Suprapubic skin (tissue), 4 donors: Measurements from ENCODE around the gene RAB11A. TPM values are rescaled to one million over a fixed set of nuclear protein-coding genes. Genes with fewer than 3 reads are reported as not detected.

Source experiments
- DNase-seq, 2 donors: peaks; one replicate each; pipeline ENCODE4 v3.0.0-alpha.2; 2019; ENCODE audit warnings: low spot score in 2 of 2
- H3K27ac ChIP-seq: fragments of 200-600 bp; sonication (generic); one replicate; pipeline ENCODE4 v1.5.1; 2019
- H3K27me3 ChIP-seq: fragments of 200-600 bp; sonication (generic); one replicate; pipeline ENCODE4 v1.5.1; 2019
- H3K36me3 ChIP-seq: fragments of 200-600 bp; sonication (generic); one replicate; pipeline ENCODE4 v1.5.1; 2019
- H3K4me1 ChIP-seq: fragments of 200-600 bp; sonication (generic); one replicate; pipeline ENCODE4 v1.5.1; 2019
- H3K4me3 ChIP-seq: fragments of 200-600 bp; sonication (generic); one replicate; pipeline ENCODE4 v1.5.1; 2019; ENCODE audit warnings: mild to moderate bottlenecking
- H3K9me3 ChIP-seq: fragments of 200-600 bp; sonication (generic); one replicate; pipeline ENCODE4 v1.5.1; 2019
- EP300 ChIP-seq: sonication (generic); formaldehyde crosslinking; IDR thresholded peaks from one replicate; pipeline ENCODE4 v1.6.1; 2017; ENCODE audit warnings: antibody characterized with exemption
- POLR2A ChIP-seq, 2 donors: fragments of 450-650 bp; IDR thresholded peaks; one replicate each; pipeline ENCODE4 v1.6.1; 2017; ENCODE audit warnings: antibody characterized with exemption in 2 of 2, mild to moderate bottlenecking in 2 of 2, moderate library complexity in 2 of 2
- POLR2AphosphoS5 ChIP-seq, 3 donors: sonication (generic); formaldehyde crosslinking; IDR thresholded peaks; one replicate each; pipeline ENCODE4 v1.6.1; 2017; ENCODE audit warnings: antibody characterized with exemption in 3 of 3
- WGBS: methylation state at CpG from one replicate; pipeline ENCODE4 v1.1.5; 2018; 5-methylcytosine and 5-hydroxymethylcytosine counted together
- total RNA-seq, 4 donors: library from RNA; depleted of rRNA; stranded (reverse); fragments of >200 nt; gene quantifications; one replicate each; pipeline ENCODE4 v1.1.0, GENCODE V29; 2016
- TF ChIP-seq, protein P1 (sequence below), 2 donors: fragments of 200-600 bp in 1 of 2; fragments of 450-650 bp in 1 of 2; sonication (generic) in 1 of 2; IDR thresholded peaks; one replicate each; pipeline ENCODE4 v1.5.1; 2016 to 2019; ENCODE audit warnings: antibody characterized with exemption in 2 of 2, mild to moderate bottlenecking in 1 of 2, moderate library complexity in 1 of 2

Gene RAB11A
- total RNA-seq, 4 donors from 2014 or later, result 150 to 650 (median 425) TPM

DNA sequence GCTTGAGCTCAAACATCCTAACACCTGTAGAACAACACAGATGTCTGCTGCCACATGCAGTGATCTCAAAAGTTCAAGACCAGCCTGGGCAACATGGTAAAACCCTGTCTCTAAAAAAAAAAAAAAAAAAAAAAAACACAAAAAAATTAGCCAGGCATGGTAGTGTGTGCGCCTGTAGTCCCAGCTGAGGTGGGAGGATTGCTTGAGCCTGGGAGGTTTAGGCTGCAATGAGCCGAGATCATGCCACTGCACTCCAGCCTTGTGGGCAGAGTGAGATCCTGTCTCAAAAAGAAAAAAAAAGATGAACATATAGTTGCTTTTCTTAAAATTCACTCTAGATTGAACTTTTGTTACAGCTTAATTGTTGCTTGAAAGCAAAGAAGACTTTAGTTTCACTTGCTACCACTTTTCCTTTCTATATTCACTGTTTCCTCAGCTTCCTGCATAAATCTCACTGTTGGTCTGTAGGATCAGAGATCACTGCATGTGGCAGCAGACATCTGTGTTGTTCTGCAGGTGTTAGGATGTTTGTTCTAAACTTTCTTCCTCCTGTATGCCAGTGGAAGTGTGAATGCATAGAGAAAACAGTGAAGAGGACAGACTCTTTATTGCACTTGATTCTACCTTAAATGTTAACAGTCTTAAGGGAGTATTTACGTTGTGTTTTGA is 12.6 kb downstream of the RAB11A start:
- H3K27me3 ChIP-seq, result no peaks in the 10 kb centered on the region
- no peak for DNase-seq
- H3K4me3 ChIP-seq, result no peak overlapping the region
- H3K4me1 ChIP-seq, result peaks cover 7% of the 10 kb centered on the region
- peaks cover 81% of the 10 kb centered on the region for H3K36me3 ChIP-seq
- TF ChIP-seq, protein P1, sequence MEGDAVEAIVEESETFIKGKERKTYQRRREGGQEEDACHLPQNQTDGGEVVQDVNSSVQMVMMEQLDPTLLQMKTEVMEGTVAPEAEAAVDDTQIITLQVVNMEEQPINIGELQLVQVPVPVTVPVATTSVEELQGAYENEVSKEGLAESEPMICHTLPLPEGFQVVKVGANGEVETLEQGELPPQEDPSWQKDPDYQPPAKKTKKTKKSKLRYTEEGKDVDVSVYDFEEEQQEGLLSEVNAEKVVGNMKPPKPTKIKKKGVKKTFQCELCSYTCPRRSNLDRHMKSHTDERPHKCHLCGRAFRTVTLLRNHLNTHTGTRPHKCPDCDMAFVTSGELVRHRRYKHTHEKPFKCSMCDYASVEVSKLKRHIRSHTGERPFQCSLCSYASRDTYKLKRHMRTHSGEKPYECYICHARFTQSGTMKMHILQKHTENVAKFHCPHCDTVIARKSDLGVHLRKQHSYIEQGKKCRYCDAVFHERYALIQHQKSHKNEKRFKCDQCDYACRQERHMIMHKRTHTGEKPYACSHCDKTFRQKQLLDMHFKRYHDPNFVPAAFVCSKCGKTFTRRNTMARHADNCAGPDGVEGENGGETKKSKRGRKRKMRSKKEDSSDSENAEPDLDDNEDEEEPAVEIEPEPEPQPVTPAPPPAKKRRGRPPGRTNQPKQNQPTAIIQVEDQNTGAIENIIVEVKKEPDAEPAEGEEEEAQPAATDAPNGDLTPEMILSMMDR (IDR thresholded peaks at IDR 0.05), result no peak
- TF ChIP-seq EP300 (no peak), POLR2AphosphoS5 (IDR thresholded peaks at IDR 0.05) (no peak)
- no peaks in the 10 kb centered on the region for H3K9me3 ChIP-seq
- H3K27ac ChIP-seq, result no peak overlapping the region
- 83% methylated on average over 3 of the region's 3 CpGs for WGBS

DNA sequence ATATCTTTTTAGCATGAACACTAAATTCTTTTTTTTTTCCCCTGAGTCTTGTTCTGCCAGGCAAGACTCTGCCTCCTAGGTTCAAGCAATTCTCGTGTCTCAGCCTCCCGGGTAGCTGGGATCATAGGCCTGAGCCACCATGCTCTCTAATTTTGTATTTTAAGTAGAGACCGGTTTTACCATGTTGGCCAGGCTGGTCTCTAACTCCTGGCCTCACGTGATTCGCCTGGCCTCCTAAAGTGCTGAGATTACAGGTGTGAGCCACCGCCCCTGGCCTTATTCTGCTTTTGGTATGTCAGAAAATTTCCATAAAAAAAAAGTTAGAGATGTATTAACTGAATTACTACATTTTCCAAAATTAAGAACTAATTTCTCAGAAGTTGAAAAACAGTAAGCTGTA is 14.3 kb downstream of the RAB11A start:
- no peak for TF ChIP-seq POLR2AphosphoS5 (IDR thresholded peaks at IDR 0.05)
- TF ChIP-seq, protein P1 (IDR thresholded peaks at IDR 0.05), result no peak
- TF ChIP-seq EP300, result no peak
- TF ChIP-seq POLR2A (IDR thresholded peaks at IDR 0.05), result no peak
- WGBS, result 93% methylated on average over 6 of the region's 6 CpGs
- H3K36me3 ChIP-seq, result peaks cover 86% of the 10 kb centered on the region

DNA sequence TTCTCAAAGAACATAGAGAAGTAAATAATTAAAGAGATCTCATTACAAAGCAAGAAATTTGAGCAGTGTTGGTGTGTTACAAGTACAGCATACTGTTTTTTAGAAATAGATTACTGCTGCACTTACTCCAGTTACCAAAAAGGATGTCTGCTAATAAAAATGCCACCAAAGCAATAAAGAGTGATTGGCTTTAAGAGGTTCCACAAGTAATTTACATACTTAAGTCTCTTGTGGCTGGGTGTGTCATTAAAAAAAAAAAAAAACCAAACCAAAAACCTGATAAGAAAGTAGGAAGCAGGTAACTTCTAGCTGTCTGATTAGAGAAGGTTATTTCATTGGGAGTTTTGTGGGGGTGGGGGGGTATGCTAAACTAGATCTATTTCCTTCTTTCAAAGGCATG is 15.2 kb downstream of the RAB11A start:
- Histone ChIP-seq H3K27ac (no peak overlapping the region), H3K9me3 (no peaks in the 10 kb centered on the region), H3K4me3 (no peak overlapping the region), H3K4me1 (peaks cover 7% of the 10 kb centered on the region), H3K27me3 (no peaks in the 10 kb centered on the region), H3K36me3 (peaks cover 83% of the 10 kb centered on the region)
- DNase-seq, result no peak
- TF ChIP-seq EP300 (no peak), POLR2AphosphoS5 (IDR thresholded peaks at IDR 0.05) (no peak), POLR2A (IDR thresholded peaks at IDR 0.05) (no peak)
- TF ChIP-seq, protein P1 (IDR thresholded peaks at IDR 0.05), result no peak

More for the DNA sequence above, 14.3 kb downstream of the RAB11A start:
- H3K27me3 ChIP-seq, result no peaks in the 10 kb centered on the region
- DNase-seq, result no peak
- H3K4me1 ChIP-seq, result peaks cover 7% of the 10 kb centered on the region
- no peak overlapping the region for H3K4me3 ChIP-seq
- no peak overlapping the region for H3K27ac ChIP-seq
- no peaks in the 10 kb centered on the region for H3K9me3 ChIP-seq

DNA sequence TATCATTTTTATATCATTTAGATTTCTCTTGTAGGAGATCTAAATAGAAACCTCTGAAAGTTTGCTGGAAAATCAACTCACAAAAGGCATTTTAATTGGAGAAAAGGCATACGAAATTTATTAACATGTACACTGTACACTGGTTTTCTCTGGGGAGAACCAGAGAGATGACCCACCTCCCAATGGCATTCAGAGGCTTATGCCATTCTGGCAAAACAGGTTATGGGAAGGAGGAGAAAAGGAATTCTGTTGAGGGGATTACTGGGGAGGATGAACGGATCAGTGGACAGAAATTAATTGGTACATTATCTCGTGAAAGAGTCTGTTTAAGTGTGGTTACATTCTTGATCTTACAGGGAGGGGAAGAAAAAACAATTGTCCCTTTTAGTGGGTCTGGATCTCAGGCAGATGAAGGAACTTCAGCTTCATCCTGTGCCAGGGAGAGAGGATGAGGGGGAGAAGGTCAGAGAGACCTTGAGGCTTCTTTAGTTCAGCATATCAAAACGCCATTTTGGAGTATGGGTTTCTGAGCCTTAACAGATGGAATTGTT is 16.5 kb downstream of the RAB11A start:
- Histone ChIP-seq H3K4me1 (peaks cover 7% of the 10 kb centered on the region), H3K9me3 (no peaks in the 10 kb centered on the region), H3K27me3 (no peaks in the 10 kb centered on the region), H3K27ac (no peak overlapping the region), H3K4me3 (no peak overlapping the region), H3K36me3 (peaks cover 77% of the 10 kb centered on the region)
- DNase-seq, result no peak
- no peak for TF ChIP-seq EP300
- no peak for TF ChIP-seq POLR2AphosphoS5 (IDR thresholded peaks at IDR 0.05)
- TF ChIP-seq, protein P1 (IDR thresholded peaks at IDR 0.05), result no peak
- no peak for TF ChIP-seq POLR2A (IDR thresholded peaks at IDR 0.05)
- 71% methylated on average over 4 of the region's 4 CpGs for WGBS

DNA sequence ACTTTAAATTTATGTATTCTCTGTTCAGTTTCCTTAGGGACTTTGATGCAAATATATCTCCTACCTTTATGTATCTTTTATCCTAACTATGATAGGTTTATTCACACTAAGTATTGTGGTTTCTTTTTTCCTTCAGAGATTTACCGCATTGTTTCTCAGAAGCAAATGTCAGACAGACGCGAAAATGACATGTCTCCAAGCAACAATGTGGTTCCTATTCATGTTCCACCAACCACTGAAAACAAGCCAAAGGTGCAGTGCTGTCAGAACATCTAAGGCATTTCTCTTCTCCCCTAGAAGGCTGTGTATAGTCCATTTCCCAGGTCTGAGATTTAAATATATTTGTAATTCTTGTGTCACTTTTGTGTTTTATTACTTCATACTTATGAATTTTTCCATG is 18.3 kb downstream of the RAB11A start:
- TF ChIP-seq, protein P1 (IDR thresholded peaks at IDR 0.05), result no peak
- no peak for TF ChIP-seq POLR2A (IDR thresholded peaks at IDR 0.05)
- TF ChIP-seq POLR2AphosphoS5 (IDR thresholded peaks at IDR 0.05), result no peak
- no peak for TF ChIP-seq EP300
- 68% methylated on average over 3 of the region's 3 CpGs for WGBS
- H3K4me3 ChIP-seq, result no peak overlapping the region
- H3K36me3 ChIP-seq, result peaks cover 66% of the 10 kb centered on the region
- H3K4me1 ChIP-seq, result peaks cover 7% of the 10 kb centered on the region
- DNase-seq, result no peak
- H3K27me3 ChIP-seq, result no peaks in the 10 kb centered on the region
- no peaks in the 10 kb centered on the region for H3K9me3 ChIP-seq
- no peak overlapping the region for H3K27ac ChIP-seq
